HG02840 (cell line): Measurements from ENCODE around the gene RBM5.
A peak's percentile ranks its signal among the peaks of the same experiment; 100 is the strongest.
"Not testable (repeated sequence)": the region's sequence is repeated elsewhere in the genome, so short reads cannot be mapped to it uniquely, and the experiment has no call there.

Experiments
- ATAC-seq: cut with Tn5 transposase; IDR thresholded peaks from one replicate; pipeline ENCODE4 v1.9.1; 2021; ENCODE audit warnings: mild to moderate bottlenecking, moderate library complexity, moderate number of reproducible peaks; ENCODE audit not compliant: unreplicated experiment, low FRiP score

RBM5 gene

GRCh38 chr3:50088725-50089608 lies at the start of gene RBM5:
Gene RBM5 (plus strand): TSS chr3:50088919. CDS start chr3:50090435, 1,516 bp downstream.
- ATAC-seq = peak; percentile 90

GRCh38 chr3:50044976-50045375 lies 43.7 kb upstream of the RBM5 start:
- ATAC-seq = no peak

- no peak for ATAC-seq
Observed at GRCh38 chr3:50047426-50047825, 41.3 kb upstream of the RBM5 start.

GRCh38 chr3:50050361-50050760 lies 38.4 kb upstream of the RBM5 start:
- no peak for ATAC-seq

GRCh38 chr3:50057756-50058155 lies 31.0 kb upstream of the RBM5 start:
- no peak for ATAC-seq

GRCh38 chr3:50068134-50068533 lies 20.6 kb upstream of the RBM5 start:
- ATAC-seq = no peak

GRCh38 chr3:50078091-50078490 lies 10.6 kb upstream of the RBM5 start:
- ATAC-seq = no peak

GRCh38 chr3:50078622-50079021 lies 10.1 kb upstream of the RBM5 start:
- no peak for ATAC-seq

- ATAC-seq = not testable (repeated sequence)
Observed at GRCh38 chr3:50084951-50085350, 3.8 kb upstream of the RBM5 start.

- no peak for ATAC-seq
Observed at GRCh38 chr3:50089609-50089945, 858 bp downstream of the RBM5 start.

GRCh38 chr3:50090984-50091383 lies 2.3 kb downstream of the RBM5 start:
- no peak for ATAC-seq

GRCh38 chr3:50095352-50095998 lies 6.8 kb downstream of the RBM5 start:
- ATAC-seq = no peak

GRCh38 chr3:50100386-50100785 lies 11.7 kb downstream of the RBM5 start:
- no peak for ATAC-seq

GRCh38 chr3:50100956-50101845 lies 12.5 kb downstream of the RBM5 start:
- ATAC-seq = no peak

- no peak for ATAC-seq
Observed at GRCh38 chr3:50102558-50102957, 13.8 kb downstream of the RBM5 start.

- no peak for ATAC-seq
Observed at GRCh38 chr3:50111757-50112156, 23.0 kb downstream of the RBM5 start.

- no peak for ATAC-seq
Observed at GRCh38 chr3:50112462-50112861, 23.7 kb downstream of the RBM5 start.

GRCh38 chr3:50117120-50117519 lies 28.4 kb downstream of the RBM5 start:
- no peak for ATAC-seq

GRCh38 chr3:50118237-50118636 lies 29.5 kb downstream of the RBM5 start:
- no peak for ATAC-seq

GRCh38 chr3:50119786-50120185 lies 31.1 kb downstream of the RBM5 start:
- ATAC-seq = no peak
